ENCODE data around the gene MPPED2. TPM values are rescaled to one million over a fixed set of nuclear protein-coding genes. Genes with fewer than 3 reads are reported as not detected.

Gene MPPED2
- total RNA-seq, 4 donors from 2014 or later, result 2.2 to 4.6 (median 3.3) TPM

GRCh38 chr11:30581675-30582074, 4.5 kb downstream of the MPPED2 start:
- DNase-seq (ENCODE audit: extremely low spot score), result no peak
- peaks cover 0 to 18% (median 2%) of the 10 kb centered on the region in 4 donors for H3K36me3 ChIP-seq
- no peak overlapping the region for H3K4me3 ChIP-seq
- TF ChIP-seq POLR2AphosphoS5 (IDR thresholded peaks at IDR 0.05) (no peak), EP300 (IDR thresholded peaks at IDR 0.05) (no peak), CTCF (IDR thresholded peaks at IDR 0.05) (no peak), POLR2A (IDR thresholded peaks at IDR 0.05; ENCODE audit: low read depth) (no peak)
- H3K4me1 ChIP-seq, result peaks cover 0 to 50% (median 38%) of the 10 kb centered on the region in 4 donors
- H3K27ac ChIP-seq (replicated peaks in 1 of 4), result no peak overlapping the region
- intact Hi-C loops (cut with DNase I), result loop anchor here (10.0 kb wide), 4 partner anchors 97 to 273 kb away; no protein-coding TSS in a partner anchor
- WGBS, result 63% methylated on average over 3 of the region's 3 CpGs
- H3K9me3 ChIP-seq, result no peaks in the 10 kb centered on the region
- peaks cover 0 to 6% (median 0%) of the 10 kb centered on the region in 4 donors for H3K27me3 ChIP-seq

DNA sequence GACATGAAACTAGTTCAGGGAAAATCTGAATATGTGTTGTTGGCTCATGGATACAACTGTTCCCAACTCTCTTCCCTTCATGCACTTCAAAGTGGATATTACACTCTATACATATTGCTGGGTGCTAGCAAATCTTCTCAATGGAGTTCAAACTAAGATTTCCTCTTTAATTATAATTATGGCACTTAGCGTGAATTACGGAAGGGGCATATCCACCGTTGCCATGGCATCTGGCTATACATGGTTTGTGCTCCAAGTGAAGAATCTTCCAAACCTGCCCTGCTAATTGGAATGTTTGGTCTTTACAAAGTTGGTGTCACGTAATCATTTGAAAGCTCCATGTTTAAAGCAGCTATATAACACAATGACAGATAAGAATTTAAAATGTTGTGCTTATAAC, 5.6 kb downstream of the MPPED2 start:
- H3K36me3 ChIP-seq, result peaks cover 0 to 18% (median 2%) of the 10 kb centered on the region in 4 donors
- no peak for TF ChIP-seq POLR2AphosphoS5 (IDR thresholded peaks at IDR 0.05)
- no peak for TF ChIP-seq POLR2A (IDR thresholded peaks at IDR 0.05; ENCODE audit: low read depth)
- no peak for TF ChIP-seq CTCF (IDR thresholded peaks at IDR 0.05)
- no peak for TF ChIP-seq EP300 (IDR thresholded peaks at IDR 0.05)
- intact Hi-C loops (cut with DNase I), result loop anchor here (10.0 kb wide), 4 partner anchors 96 to 274 kb away; no protein-coding TSS in a partner anchor
- DNase-seq (ENCODE audit: extremely low spot score), result no peak
- no peak overlapping the region for H3K4me3 ChIP-seq
- 68% methylated on average over 4 of the region's 4 CpGs for WGBS
- H3K4me1 ChIP-seq, result peaks cover 0 to 40% (median 28%) of the 10 kb centered on the region in 4 donors
- H3K27ac ChIP-seq (replicated peaks in 1 of 4), result no peak overlapping the region
- peaks cover 0 to 6% (median 0%) of the 10 kb centered on the region in 4 donors for H3K27me3 ChIP-seq
- H3K9me3 ChIP-seq, result no peaks in the 10 kb centered on the region

DNA sequence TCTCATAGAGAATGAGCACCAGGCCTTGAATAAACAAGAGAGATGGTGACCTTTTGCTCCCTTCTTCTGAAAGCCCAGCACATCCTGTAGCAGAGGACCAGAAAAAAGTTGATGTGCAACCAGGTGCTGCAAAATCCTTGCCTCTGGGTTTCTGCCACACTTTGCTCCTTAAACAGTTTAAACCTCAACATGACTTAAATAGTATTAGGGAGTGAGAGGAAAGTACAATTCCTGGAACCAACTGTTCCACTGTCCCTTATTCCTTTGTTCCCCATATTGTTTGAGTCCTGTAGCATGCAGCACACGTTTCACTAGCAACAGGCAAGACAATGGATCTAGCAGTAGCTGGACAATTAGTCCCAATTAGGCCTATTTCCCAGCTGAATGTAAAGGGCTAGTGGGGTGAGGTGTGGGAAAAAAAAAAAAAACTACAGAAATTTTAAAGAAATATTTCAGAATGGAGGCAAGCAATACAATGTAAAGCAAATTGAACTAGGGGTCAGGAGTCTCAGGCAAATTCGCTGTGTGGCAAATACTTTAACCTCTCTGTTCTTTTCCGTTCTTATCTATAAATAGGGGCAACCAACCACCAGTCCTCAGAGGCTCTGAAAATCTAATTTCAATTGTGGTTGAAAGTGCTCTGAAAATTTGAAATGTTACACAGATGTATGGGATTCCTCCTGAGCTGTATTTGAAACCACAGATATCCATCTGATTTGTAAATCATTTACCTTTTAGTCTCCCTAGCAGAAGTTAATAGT, 6.6 kb downstream of the MPPED2 start:
- Histone ChIP-seq H3K27ac (replicated peaks in 1 of 4) (no peak overlapping the region), H3K4me1 (peaks cover 0 to 31% (median 25%) of the 10 kb centered on the region in 4 donors), H3K9me3 (no peaks in the 10 kb centered on the region), H3K27me3 (peaks cover 0 to 4% (median 0%) of the 10 kb centered on the region in 4 donors), H3K36me3 (peaks cover 0 to 18% (median 2%) of the 10 kb centered on the region in 4 donors), H3K4me3 (no peak overlapping the region)
- no peak for DNase-seq (ENCODE audit: extremely low spot score)
- TF ChIP-seq POLR2A (IDR thresholded peaks at IDR 0.05; ENCODE audit: low read depth) (no peak), POLR2AphosphoS5 (IDR thresholded peaks at IDR 0.05) (no peak), EP300 (IDR thresholded peaks at IDR 0.05) (no peak), CTCF (IDR thresholded peaks at IDR 0.05) (no peak)
- intact Hi-C loops (cut with DNase I), result loop anchor here (10.0 kb wide), 4 partner anchors 95 to 275 kb away; no protein-coding TSS in a partner anchor
- WGBS, result 95% methylated on average over 3 of the region's 3 CpGs

GRCh38 chr11:30578406-30578805, 7.7 kb downstream of the MPPED2 start:
- peaks cover 0 to 18% (median 2%) of the 10 kb centered on the region in 4 donors for H3K36me3 ChIP-seq
- intact Hi-C loops (cut with DNase I), result no loop called here
- no peaks in the 10 kb centered on the region for H3K9me3 ChIP-seq
- no peak for DNase-seq (ENCODE audit: extremely low spot score)
- H3K27ac ChIP-seq (replicated peaks in 1 of 4), result no peak overlapping the region
- 73% methylated on average over 1 of the region's 1 CpG for WGBS
- peaks cover 0 to 22% (median 18%) of the 10 kb centered on the region in 4 donors for H3K4me1 ChIP-seq
- H3K27me3 ChIP-seq, result no peaks in the 10 kb centered on the region
- no peak overlapping the region for H3K4me3 ChIP-seq
- TF ChIP-seq POLR2AphosphoS5 (IDR thresholded peaks at IDR 0.05) (no peak), POLR2A (IDR thresholded peaks at IDR 0.05; ENCODE audit: low read depth) (no peak)

- TF ChIP-seq CTCF (IDR thresholded peaks at IDR 0.05) (no peak), POLR2A (IDR thresholded peaks at IDR 0.05; ENCODE audit: low read depth) (no peak), EP300 (IDR thresholded peaks at IDR 0.05) (no peak), POLR2AphosphoS5 (IDR thresholded peaks at IDR 0.05) (no peak)
- Histone ChIP-seq H3K27ac (replicated peaks in 1 of 4) (no peak overlapping the region), H3K36me3 (peaks cover 0 to 7% (median 0%) of the 10 kb centered on the region in 4 donors), H3K9me3 (no peaks in the 10 kb centered on the region), H3K27me3 (no peaks in the 10 kb centered on the region), H3K4me3 (no peak overlapping the region), H3K4me1 (peaks cover 0 to 5% (median 0%) of the 10 kb centered on the region in 4 donors)
- intact Hi-C loops (cut with DNase I), result no loop called here
- DNase-seq (ENCODE audit: extremely low spot score), result no peak
- WGBS, result 96% methylated on average over 2 of the region's 2 CpGs
Observed at GRCh38 chr11:30573951-30574350, 12.2 kb downstream of the MPPED2 start.

Data from esophagus muscularis mucosa (tissue), 4 donors.